SKM-1 (cell line): Measurements from ENCODE around the gene GSX1.

Experiments used
- DNase-seq: peaks from one replicate; lab custom pipeline; 2025; ENCODE audit not compliant: unreplicated experiment; lab: John Stamatoyannopoulos, UW

The GSX1 gene

DNA sequence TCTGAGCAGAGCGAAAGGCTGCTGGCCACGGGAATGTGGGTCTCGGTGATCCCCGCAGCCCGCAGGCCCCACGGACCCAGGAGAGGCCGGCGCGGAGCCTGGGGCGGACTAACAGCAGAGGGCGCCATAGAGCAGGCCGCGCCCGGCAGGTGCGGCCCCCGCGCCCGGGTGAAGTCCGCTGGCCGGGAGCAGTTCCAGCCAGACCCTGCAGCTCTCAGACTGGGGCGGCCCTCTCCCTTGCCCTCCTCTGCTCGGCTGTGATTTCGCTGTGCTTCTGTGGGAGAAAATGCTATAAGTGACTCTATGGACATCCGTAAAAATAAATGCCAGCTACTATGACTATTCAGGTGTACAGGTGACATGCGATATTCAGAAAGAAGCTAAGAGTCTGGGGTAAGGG, 37.7 kb downstream of the GSX1 start:
- DNase-seq: no peak

DNA sequence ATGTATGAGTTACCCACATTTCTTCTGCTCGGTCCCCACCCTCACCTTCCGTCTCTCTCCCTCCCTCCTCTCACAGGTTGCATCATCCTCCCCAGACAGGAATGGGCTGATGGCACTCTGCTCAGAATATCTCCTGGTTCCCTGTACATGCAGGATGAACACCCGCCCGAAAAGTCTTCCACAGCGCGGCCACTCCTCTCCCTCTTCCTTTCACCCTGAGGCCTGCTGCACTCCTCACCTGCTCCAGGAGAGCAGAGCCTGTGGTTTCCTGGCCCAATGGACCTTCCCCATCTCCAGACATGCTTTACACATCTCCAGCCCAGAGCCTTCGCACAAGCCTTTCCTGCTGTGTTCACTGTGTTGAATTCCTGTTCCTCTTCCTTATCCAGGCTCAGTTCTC, 40.9 kb downstream of the GSX1 start:
- DNase-seq: no peak

DNA sequence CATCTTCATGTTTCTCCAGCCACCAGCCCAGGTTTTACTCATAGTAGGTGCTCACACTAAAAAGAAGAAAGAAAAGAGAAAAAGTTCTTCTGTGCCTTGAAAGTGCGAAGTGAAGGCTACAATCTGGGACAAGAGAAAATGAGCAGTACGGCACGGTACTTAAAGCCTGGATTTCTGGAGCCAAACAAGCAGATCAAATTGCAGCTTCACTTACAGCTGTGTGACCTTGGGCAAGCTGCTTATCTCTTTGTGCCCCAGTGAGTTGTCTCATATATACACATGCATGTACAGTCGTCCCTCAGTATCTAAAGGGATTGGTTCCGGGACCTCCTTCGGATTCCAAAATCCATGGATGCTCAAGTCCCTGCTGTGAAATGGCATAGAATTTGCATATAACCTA, 41.8 kb downstream of the GSX1 start:
- no peak for DNase-seq

DNA sequence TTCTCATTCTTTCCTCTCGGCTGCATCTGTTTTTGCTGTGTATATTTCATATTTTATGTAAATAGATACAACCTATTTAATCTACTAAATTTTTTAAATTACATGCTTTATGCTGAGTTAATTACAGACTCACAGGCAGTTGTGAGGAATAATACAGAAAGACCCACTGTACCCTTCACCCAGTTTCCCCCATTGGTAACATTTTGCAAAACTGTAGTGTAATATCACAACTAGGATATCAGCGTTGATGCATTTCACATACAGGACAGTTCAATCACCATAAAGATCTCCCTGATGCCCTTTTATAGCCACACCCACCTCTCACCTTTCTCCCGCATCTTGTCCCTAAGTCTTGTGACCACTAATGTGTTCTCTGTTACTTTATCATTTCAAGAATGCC, 43.5 kb downstream of the GSX1 start:
- DNase-seq: no peak

DNA sequence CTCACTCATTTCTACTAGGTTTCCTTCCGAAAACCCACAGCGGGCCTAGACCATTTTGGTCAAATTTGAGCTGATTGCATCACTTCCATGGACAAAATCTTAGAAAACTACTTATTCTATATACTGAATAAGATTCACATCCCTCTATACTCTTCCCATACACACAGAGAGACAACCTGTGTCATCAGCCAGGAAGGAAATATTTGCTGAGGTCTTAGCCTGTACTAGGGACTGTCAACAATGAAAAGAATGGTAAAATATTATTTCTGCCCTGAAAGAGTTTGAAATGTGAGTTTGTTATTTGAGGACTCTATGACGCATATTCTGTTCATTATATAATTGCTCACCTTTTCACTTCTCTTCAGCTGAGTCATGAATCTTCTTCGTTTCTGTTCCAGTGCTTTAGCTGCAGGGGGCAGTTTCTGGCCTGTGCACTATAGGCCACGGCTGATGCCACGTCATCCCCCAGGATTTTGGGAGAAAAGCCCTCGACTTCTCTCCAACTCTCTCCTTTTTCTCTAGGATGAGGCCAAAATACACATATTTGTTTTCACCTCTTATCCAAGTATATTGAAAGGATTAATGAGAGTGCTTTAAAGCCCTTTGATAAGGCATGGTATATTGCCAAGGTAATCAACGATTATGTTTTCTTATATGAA, 47.7 kb downstream of the GSX1 start:
- DNase-seq: no peak

DNA sequence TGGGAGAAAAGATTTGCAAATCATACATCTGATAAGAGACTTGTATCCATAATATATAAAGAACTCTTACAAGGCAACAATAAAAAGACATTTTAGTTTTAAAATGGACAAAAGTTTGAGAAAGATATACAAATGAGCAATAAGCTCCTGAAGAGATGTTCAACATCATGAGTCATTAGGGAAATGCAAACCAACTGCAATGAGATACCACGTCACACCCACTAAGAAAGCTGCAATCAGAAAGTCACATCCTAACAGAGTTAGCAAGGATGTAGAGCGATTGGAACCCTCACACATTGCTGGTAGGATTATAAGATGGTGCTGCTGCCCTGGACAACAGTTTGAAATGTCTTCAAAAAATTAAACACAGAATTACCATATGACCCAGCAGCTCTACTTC, 50.3 kb downstream of the GSX1 start:
- no peak for DNase-seq
